HG03280 (cell line): ENCODE measurements around the gene TFDP1.

ENCODE experiments used
- ATAC-seq: cut with Tn5 transposase; IDR thresholded peaks from one replicate; pipeline ENCODE4 v1.9.1; 2021; ENCODE audit warnings: mild to moderate bottlenecking, moderate library complexity; ENCODE audit not compliant: unreplicated experiment

The TFDP1 gene

GRCh38 chr13:113584205-113584869 lies at the start of gene TFDP1:
TSS of gene TFDP1 (plus strand) at chr13:113584753. CDS start at chr13:113585838, 1,085 bp downstream.
- ATAC-seq, result peak; percentile 84

GRCh38 chr13:113535381-113535781 lies 49.2 kb upstream of the TFDP1 start:
- ATAC-seq, result no peak

- ATAC-seq, result no peak
These were observed 48.0 kb upstream of the TFDP1 start for GRCh38 chr13:113536461-113537110.

GRCh38 chr13:113537205-113537604 lies 47.3 kb upstream of the TFDP1 start:
- no peak for ATAC-seq

- no peak for ATAC-seq
These were observed 46.5 kb upstream of the TFDP1 start for GRCh38 chr13:113537909-113538688.

GRCh38 chr13:113538689-113539058 lies 45.9 kb upstream of the TFDP1 start:
- ATAC-seq, result no peak

GRCh38 chr13:113539176-113539575 lies 45.4 kb upstream of the TFDP1 start:
- ATAC-seq, result no peak

- ATAC-seq, result no peak
These were observed 44.7 kb upstream of the TFDP1 start for GRCh38 chr13:113539822-113540221.

- ATAC-seq, result no peak
These were observed 44.0 kb upstream of the TFDP1 start for GRCh38 chr13:113540523-113540922.

- no peak for ATAC-seq
These were observed 41.7 kb upstream of the TFDP1 start for GRCh38 chr13:113542751-113543424.

- ATAC-seq, result no peak
These were observed 40.3 kb upstream of the TFDP1 start for GRCh38 chr13:113544071-113544891.

GRCh38 chr13:113544896-113545295 lies 39.7 kb upstream of the TFDP1 start:
- ATAC-seq, result no peak

GRCh38 chr13:113545455-113545930 lies 39.1 kb upstream of the TFDP1 start:
- no peak for ATAC-seq

- no peak for ATAC-seq
These were observed 38.5 kb upstream of the TFDP1 start for GRCh38 chr13:113545931-113546516.

- ATAC-seq, result no peak
These were observed 37.8 kb upstream of the TFDP1 start for GRCh38 chr13:113546571-113547237.

GRCh38 chr13:113547238-113547971 lies 37.1 kb upstream of the TFDP1 start:
- ATAC-seq, result no peak

- ATAC-seq, result no peak
These were observed 36.3 kb upstream of the TFDP1 start for GRCh38 chr13:113548171-113548641.

- no peak for ATAC-seq
These were observed 35.6 kb upstream of the TFDP1 start for GRCh38 chr13:113548778-113549621.
